HG03354 (cell line): ENCODE data around the gene SULT1C4.

Experiments
- ATAC-seq: cut with Tn5 transposase; IDR thresholded peaks from one replicate; pipeline ENCODE4 v1.9.1; 2021; ENCODE audit warnings: mild to moderate bottlenecking; ENCODE audit not compliant: unreplicated experiment, poor library complexity, severe bottlenecking

The SULT1C4 gene

DNA sequence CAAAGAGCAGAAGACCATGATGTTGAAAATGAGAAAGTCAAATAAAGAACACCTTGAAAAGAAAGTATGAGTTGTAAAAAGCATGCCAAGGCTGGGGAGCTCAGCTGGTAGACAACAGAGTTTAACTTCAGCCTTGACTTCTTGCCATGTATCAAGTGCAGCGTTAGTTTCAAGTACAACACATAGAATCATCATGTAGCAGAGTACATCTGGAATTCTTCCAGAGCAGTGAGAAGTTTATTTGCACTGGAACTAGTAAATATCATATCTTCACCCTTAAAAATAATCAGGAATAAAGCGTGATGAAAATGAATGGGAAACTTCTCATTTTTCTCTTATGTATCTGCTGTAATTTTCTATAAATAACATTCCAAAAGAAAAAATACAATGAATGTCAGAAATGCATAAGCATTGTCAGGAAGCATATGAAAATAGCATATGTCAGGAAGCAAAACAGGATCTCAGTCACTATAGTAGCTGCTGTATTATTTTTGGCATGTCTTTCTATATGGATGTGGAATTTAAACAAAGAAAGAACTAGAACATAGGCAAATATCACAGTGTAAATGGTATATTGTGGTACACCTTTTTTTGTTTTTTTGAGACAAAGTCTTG is 10.1 kb upstream of the SULT1C4 start:
- no peak for ATAC-seq

DNA sequence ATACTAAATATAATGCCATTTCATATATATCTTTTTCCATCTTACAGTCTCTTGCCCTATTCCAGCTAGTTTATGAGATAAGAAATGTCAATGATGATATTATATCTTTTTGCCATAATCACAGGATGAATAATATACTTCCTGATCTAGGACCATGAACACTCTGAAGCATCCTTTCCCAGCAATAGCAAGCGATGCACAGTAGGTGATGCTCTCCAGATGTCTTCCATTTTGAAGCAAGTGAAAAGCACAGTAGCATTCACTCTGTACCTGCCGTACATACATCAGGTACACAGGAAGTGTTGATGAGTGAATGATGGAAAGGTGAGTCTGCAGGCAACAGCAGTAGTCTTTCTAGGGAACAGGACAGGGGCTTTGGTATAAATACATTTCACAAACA is 8.6 kb upstream of the SULT1C4 start:
- no peak for ATAC-seq

DNA sequence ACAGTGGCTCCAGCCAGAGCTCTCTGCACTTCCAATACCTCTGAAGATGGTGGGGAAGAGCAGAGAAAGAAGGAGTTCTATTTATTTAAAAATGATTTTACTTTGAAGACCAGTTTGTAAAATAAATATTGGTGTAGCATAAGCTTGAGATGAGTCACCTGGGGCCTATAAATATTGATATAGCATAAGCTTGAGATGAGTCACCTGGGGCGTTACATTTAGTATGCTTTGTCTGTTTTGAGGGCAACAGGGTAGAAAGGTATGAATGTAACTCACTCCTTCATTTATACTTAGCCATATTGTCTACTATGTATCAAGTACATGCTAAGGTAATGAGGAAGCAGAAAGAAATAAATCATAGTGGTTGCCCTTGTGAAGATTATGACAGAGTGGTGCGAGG is 7.7 kb upstream of the SULT1C4 start:
- ATAC-seq, result no peak

DNA sequence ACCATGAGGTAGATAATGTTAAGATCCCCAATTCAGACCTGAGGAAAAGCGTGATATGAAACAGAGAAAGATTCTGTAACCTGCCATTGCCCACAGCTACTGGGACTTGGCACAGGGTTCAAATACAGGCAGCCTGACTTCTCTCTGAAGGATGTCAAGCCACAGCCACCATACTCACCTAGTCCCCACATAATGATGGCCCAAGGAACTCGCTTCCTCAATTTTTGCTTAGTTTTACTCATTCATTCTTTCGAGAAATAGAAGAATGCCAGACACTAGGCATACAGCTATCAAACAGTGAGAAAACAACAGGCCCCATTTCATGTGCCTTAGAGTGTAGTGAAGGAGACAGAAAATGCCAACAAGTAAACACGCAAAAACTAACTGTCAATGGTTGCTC is 980 bp upstream of the SULT1C4 start:
- ATAC-seq, result no peak

DNA sequence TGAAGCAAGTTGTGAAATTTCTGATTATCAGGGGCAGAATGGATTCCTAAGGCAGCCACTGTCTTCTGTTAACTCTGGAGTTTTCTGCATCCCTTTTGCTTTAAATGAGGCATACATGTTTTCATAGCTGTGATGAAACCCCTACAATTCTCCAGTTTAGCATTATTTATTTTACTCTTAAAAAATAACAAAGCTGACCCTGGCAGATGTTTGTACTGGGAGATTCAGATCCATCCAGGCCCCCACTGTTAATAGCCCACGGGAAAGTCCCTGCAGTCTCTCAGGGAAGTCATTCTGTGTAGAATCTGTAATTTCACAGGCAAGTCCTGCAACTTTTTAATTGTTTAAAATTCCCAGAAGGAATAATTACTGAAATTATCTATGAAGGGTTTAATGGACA is 353 bp upstream of the SULT1C4 start:
- ATAC-seq, result no peak

DNA sequence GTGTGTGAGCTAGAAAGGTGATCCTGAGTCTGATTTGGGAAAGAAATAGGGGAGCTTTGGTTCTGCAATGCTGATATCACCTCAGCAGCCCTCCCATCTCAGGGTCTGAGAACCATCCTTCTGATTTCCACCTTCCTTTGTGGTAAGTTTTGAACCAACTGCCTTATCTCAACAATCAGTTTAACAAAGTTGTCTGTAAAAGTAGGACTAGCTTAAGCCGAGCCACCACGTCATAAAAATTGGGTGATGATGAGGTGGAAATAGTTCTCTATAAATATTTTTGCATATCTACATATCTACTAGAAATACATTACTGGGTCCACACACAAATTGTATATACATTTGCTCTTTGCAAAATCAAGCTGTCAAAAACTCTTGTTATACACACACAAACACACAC is 1.1 kb downstream of the SULT1C4 start:
- ATAC-seq, result no peak

DNA sequence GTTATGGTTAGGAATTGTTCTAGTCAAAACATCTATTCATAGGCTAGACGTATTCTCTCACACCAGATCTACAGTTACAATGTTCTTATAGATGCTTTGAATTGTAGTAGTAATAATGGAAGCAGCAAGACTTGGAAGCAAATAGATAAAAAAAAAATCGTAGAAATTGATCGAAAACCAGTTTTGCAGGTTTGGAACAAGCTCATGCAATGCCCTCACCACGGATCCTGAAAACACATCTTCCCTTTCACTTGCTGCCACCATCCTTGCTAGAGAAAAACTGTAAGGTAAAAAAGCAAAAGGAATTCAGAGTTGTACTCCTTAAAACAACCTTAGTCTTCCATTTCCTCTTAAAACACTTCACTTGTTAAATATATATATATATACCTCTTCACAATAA is 4.4 kb downstream of the SULT1C4 start:
- no peak for ATAC-seq

DNA sequence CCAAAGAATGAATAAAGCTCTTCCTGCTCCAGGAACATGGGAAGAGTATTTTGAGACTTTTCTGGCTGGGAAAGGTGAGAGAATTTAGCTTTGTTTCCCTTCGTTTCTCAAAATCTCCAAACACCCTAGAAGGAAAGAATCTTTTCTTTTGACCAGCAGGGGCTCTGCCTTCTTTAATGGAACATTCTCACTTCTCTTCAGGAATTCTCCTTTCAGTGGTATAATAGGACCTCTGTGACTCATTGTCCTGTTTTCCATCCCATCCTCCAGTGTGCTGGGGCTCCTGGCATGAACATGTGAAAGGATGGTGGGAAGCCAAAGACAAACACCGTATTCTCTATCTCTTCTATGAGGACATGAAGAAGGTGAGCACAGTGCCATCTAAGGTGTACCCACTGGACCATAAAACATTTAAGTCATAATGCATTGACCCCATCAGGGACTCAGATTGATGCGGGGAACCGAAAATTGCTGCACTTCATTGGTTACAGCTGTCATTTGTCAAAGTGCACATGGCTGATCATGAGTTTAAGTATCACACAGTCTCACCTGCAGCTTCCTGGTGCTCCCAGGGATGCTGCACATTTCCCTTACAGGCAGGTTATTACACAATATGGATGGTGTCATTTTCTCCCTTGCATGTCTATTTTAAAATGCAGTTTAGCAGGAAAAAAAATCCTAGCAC is 5.5 kb downstream of the SULT1C4 start:
- ATAC-seq, result peak; percentile 43

DNA sequence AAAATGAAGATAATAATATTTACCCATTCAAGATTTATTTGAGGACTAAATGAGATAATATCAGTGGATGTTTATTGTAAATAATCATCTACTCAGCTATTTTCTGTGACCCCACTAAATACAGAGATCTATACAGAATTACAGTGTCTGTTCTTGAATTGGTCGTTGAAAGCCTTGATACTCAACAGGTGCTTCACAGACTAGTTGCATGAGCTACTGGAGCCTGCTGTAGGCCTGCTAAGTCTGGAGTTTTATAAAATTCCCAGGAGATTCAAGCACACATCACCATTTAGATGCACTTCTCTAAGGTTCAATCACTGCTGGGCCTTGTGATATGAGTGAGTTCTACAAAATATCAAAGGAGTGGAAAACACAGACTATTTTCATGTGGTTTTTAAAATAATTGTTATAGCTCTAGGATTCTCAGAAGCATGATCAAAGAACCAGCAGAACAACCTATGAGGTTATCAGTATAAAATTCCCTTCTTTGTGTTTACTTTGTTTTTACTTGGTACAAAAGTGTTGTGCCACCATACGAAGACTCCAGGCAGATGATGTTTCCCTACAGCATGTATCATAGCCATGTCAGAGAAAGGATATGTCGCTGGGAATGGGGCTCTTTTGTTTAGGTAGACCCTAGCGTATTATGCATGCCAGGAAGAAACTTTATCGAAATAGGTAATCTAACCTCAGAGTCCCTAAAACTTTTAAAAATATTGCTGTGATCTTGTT is 7.1 kb downstream of the SULT1C4 start:
- ATAC-seq, result no peak

DNA sequence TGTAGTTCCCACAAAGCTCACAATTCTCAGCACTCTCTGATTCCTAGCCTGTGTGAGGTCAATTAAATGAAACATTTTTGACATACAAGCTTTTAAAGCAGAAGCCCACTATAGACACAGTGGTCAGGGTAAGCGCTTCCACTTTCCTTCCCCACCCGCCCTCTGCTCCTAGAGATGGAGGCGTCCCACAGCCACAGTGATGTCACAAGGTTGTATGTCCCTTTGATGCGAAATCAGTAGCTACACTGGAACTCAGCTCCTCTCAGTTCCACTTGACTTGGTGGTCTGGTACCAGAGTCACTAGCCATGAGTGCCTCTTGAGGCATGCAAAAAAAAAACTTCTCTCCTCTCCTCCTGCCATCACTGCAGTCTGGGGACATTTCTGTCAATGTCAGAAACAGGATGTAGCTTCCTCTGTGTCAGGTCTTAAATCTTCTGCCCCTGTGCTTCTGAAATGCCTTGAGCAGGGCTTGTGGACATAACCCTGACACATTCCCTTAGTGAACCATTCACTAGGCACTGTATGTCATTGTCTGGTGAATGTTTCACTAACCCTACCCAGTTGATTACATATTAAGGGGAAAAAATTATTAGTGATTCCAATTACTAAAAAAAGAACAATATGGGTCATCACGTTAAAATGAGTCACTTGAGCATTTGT is 7.8 kb downstream of the SULT1C4 start:
- peak; percentile 94 for ATAC-seq

DNA sequence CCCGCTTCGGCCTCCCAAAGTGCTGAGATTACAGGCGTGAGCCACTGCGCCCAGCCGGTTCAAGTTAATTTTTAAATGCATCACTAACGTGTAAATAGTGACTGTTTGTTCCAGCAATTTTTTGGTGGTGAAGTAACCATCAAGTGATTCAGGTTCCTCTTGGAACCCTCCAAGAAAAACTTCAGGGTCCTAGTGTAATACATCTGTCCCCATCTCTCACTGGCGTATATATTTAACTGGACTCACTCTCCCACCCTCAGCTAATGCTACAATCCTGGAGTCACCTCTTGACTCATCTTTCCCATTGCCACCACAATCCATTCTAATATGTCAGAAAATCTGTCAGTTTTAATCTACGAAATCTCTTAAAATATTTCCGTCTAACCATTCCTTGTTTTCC is 10.3 kb downstream of the SULT1C4 start:
- ATAC-seq, result no peak

DNA sequence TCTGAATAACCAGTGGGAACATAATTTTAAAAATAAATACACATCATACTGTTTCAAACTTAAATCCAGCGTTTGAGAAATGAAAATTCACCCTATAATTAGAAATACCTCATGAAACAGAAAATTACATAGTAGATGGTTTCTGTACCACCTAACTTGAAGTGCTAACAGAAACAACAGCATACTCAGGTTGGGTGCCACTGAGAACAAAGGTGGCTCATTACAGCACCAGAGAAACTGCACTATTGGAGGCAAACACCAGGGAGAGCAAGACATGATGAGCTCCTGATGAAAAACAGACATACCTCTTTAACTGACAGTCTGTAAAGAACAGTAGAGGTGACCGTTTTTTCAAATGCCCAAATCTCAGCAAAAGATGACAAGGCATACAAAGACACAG is 12.6 kb downstream of the SULT1C4 start:
- ATAC-seq, result no peak

DNA sequence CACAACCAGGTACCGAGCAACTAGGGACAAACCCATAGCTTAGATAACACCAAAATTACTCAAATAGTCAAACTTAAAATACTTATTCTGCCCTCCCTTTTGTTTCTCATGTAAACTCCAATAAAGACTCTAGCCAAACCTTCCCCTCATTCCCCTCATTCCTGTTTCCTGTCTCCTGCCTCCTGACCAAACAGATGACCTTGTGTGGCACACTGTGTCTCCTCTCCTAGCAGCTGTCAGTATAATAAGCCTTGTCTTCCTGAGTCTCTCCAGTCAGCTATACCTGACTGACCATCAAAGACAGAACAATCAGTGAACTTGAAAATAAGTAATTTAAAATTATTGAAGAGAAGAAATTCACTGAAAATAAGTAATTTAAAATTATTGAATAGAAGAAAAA is 14.3 kb downstream of the SULT1C4 start:
- ATAC-seq, result no peak

DNA sequence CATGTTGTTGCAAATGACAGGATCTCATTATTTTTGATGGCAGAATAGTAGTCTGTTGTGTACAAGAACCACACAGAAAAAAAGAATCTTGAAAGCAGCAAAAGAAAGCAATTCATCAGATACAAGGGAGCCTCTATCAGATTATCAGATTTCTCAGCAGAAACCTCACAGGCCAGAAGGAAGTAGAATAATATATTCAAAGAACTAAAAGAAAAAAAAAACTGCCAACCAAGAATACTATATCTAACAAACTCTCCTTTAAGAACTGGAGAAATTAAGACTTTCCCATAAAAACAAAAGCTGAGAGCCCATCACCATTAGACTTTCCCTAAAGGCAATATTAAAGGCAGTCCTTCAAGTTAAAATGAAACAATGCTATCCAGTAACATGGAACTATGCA is 15.4 kb downstream of the SULT1C4 start:
- ATAC-seq, result no peak

DNA sequence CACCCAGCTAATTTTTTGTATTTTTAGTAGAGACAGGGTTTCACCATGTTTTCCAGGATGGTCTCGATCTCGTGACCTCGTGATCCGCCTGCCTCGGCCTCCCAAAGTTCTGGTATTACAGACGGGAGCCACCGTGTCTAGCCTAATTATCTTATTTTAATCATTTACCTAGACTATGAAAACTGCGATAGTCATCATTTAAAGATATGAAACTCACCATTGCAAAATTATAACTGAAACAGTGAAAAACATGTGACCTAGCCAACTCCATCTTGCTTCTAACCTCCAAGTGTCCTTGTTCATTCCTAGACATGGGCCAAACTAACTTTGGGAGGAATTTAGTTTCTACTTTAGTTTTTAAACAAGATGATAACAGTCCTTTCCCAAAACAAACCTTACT is 17.4 kb downstream of the SULT1C4 start:
- ATAC-seq, result no peak

DNA sequence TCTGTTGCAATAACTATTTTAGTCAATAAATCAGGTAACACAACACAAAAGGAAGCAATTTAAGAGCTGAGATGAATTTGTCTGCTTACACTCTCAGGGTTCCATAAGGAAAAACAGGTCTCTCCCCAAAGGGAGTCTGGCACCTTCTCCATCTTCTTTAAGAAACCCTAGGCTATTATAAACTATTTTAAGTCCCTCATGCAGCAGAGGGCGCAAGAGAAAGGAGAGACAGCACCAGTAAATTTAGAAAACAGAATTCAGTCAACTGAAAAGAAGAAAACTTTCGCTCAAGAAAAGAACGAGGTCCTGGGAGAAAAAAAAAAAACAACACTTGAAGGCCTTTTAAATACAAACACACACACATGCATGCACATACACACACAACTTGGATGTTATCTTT is 19.1 kb downstream of the SULT1C4 start:
- ATAC-seq, result no peak

DNA sequence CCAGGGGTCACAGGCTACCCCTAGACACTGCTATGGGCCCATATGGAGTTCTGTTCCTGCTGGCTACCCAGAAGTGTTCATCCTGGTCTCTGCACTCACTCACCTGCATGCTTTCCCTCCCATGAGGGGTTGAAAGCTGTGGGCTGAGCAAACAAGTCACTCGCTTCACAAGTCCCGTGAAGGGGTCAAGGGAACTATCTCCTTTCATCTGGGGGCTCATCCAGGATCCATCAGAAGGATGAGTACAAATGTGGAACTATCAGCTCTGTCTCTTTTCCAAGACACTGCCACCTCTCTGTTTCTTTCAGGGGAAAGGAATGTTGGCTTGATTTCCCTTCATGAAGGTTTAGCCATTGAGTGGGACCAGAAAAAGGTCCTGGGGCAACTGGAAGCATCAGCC is 21.7 kb downstream of the SULT1C4 start:
- no peak for ATAC-seq

DNA sequence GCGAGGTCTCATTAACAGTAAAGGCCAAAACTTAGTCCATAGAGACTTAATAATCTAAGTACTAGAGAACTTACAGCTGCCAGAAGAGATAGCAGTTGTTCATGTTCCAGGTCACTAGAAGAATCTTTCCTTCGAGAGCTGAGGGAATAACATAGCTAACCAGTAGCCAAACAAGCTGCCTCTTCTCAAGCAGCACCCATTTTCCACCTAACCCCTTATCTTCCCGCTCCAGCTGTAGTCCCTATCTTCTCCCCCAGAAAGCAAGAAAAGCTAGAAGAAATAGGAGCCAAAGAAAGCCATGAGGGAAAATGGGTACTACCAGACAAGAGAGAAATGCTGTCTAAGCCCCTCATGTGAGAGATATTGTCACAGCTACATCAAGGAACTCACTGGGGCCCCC is 24.0 kb downstream of the SULT1C4 start:
- ATAC-seq, result no peak

DNA sequence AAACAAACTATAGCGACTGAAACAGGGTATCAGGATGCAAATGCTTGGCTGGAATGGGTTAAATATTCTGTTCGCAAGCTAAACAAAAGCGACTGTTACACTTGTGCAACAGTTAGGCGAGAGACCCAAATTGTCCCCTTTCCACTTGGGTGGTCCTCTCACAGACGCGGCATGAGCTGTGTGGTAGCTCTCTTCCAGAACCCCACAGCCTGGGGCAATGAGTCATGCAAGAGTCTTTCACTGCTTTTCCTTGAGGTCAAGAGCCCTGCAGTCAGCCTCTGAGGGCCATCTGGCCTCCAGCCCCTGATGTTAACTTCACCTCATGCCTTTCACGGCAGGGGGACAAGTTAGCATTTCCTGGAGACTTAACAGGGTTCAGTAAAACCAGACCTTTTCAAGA is 25.7 kb downstream of the SULT1C4 start:
- ATAC-seq, result no peak

DNA sequence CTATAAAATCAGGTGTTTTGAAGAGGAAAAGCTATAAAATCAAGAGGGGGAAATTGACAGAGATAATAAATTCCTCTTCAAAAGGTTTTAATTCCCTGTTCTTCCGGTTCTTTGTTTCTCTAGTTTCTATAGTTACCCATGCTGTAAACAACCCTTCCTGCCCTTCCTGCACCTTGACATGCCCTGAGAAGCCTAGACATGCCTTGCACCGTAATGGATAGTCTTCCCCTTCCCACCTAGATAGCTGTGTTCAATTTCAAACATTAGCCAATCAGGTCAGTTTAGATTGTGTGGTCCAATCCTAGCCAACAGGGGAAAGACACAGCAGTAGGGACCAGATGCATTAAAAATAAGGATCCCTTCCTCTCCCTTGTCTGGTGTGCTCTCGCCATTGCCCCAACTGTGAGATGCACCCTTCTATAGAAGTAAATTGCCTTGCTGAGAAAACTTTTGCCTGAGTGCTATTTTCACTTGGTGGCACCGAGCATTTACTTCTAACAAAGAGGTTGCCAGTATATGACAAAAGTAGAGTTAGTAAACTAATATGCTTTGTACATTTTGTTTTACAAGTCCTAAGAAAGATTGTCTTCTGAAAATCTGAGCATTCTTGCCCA is 27.1 kb downstream of the SULT1C4 start:
- ATAC-seq, result no peak
